SU-DHL-6 (cell line): ENCODE data around the gene DNMT1.

Experiments used
- EZH2phosphoT487 ChIP-seq: fragments of 200-600 bp; sonication (generic), shearing (Covaris generic); conservative IDR thresholded peaks from 2 replicates; pipeline ENCODE4 v1.6.1; 2018; ENCODE audit warnings: mild to moderate bottlenecking, antibody characterized with exemption, low read length, moderate library complexity, mixed read lengths
- TF ChIP-seq, protein P1 (sequence below): fragments of 200-600 bp; sonication (generic); IDR thresholded peaks from one replicate; pipeline ENCODE4 v1.5.1; 2017; ENCODE audit warnings: antibody characterized with exemption, mild to moderate bottlenecking, low read length, moderate library complexity; ENCODE audit not compliant: insufficient read depth, poor library complexity, severe bottlenecking

DNA sequence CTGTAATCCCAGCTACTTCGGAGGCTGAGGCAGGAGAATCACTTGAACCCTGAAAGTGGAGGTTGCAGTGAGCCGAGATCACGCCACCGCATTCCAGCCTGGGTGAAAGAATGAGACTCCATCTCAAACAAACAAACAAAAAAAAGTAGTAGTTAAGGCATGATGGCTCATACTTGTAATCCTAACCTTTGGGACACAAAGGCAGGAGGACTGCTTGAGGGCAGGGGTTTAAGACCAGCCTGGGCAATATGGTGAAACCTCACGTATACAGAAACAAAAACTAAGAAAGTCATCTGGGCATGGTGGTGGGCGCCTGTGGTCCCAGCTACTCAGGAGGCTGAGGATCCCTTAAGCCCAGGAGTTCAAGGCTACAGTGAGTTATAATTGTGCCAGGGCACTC, 1.8 kb downstream of the DNMT1 start:
- TF ChIP-seq, protein P1, sequence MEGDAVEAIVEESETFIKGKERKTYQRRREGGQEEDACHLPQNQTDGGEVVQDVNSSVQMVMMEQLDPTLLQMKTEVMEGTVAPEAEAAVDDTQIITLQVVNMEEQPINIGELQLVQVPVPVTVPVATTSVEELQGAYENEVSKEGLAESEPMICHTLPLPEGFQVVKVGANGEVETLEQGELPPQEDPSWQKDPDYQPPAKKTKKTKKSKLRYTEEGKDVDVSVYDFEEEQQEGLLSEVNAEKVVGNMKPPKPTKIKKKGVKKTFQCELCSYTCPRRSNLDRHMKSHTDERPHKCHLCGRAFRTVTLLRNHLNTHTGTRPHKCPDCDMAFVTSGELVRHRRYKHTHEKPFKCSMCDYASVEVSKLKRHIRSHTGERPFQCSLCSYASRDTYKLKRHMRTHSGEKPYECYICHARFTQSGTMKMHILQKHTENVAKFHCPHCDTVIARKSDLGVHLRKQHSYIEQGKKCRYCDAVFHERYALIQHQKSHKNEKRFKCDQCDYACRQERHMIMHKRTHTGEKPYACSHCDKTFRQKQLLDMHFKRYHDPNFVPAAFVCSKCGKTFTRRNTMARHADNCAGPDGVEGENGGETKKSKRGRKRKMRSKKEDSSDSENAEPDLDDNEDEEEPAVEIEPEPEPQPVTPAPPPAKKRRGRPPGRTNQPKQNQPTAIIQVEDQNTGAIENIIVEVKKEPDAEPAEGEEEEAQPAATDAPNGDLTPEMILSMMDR: no peak
- no peak for TF ChIP-seq EZH2phosphoT487
